Retinal pigment epithelial cell (primary cell): ENCODE results near the gene ZYG11A.

ENCODE experiments used
- DNase-seq: peaks from one replicate; pipeline ENCODE4 v3.0.0-alpha.2; 2010; ENCODE audit warnings: low read depth
- H3K4me3 ChIP-seq: 2 replicates; pipeline ENCODE4 v1.5.1; 2011; ENCODE audit warnings: mild to moderate bottlenecking, low read length, control low read depth, moderate library complexity
- CTCF ChIP-seq: conservative IDR thresholded peaks from 2 replicates; pipeline ENCODE4 v1.5.1; 2011; ENCODE audit warnings: low read depth, low read length, control low read depth, inconsistent platforms

The ZYG11A gene

GRCh38 chr1:52918201-52918600, 75.6 kb downstream of the ZYG11A start:
- TF ChIP-seq CTCF: no peak
- no peak overlapping the region for H3K4me3 ChIP-seq
- DNase-seq: no peak

- TF ChIP-seq CTCF: no peak
- no peak for DNase-seq
- no peak overlapping the region for H3K4me3 ChIP-seq
Observed at GRCh38 chr1:52919051-52919722, 76.6 kb downstream of the ZYG11A start.

GRCh38 chr1:52919723-52920483, 77.3 kb downstream of the ZYG11A start:
- no peak overlapping the region for H3K4me3 ChIP-seq
- TF ChIP-seq CTCF: no peak
- no peak for DNase-seq

GRCh38 chr1:52920791-52921291, 78.3 kb downstream of the ZYG11A start:
- TF ChIP-seq CTCF: no peak
- DNase-seq: no peak
- peak overlapping the region; percentile 65 for H3K4me3 ChIP-seq

- no peak for DNase-seq
- no peak for TF ChIP-seq CTCF
- no peak overlapping the region for H3K4me3 ChIP-seq
Observed at GRCh38 chr1:52925571-52926005, 83.0 kb downstream of the ZYG11A start.

- H3K4me3 ChIP-seq: peak overlapping the region; percentile 75
- no peak for DNase-seq
- no peak for TF ChIP-seq CTCF
Observed at GRCh38 chr1:52926864-52927211, 84.3 kb downstream of the ZYG11A start.
